ENCODE data around the gene WDSUB1. TPM values are rescaled to one million over a fixed set of nuclear protein-coding genes. Genes with fewer than 3 reads are reported as not detected.
A peak's percentile ranks its signal among the peaks of the same experiment; 100 is the strongest.

The WDSUB1 gene
- total RNA-seq, 1 donor from 2014 or later = 14.3 TPM

GRCh38 chr2:159226608-159227385 is 59.7 kb downstream of the WDSUB1 start:
- peak overlapping the region; percentile 12 for H3K27ac Mint-ChIP-seq
- H3K4me1 Mint-ChIP-seq = no peaks in the 10 kb centered on the region
- TF ChIP-seq CTCF (IDR thresholded peaks at IDR 0.05; ENCODE audit: unreplicated experiment) = no peak
- H3K36me3 Mint-ChIP-seq = peaks cover 60% of the 10 kb centered on the region
- DNase-seq (ENCODE audit: low spot score in 2 of 2, unreplicated experiment in 2 of 2) = no peak
- H3K4me3 Mint-ChIP-seq = no peak overlapping the region
- no peaks in the 10 kb centered on the region for H3K9me3 Mint-ChIP-seq
- H3K27me3 Mint-ChIP-seq (ENCODE audit: low read depth) = no peaks in the 10 kb centered on the region

- Mint-ChIP-seq H3K4me1 (no peaks in the 10 kb centered on the region), H3K36me3 (peaks cover 63% of the 10 kb centered on the region), H3K9me3 (no peaks in the 10 kb centered on the region), H3K27ac (no peak overlapping the region), H3K27me3 (ENCODE audit: low read depth) (no peaks in the 10 kb centered on the region), H3K4me3 (no peak overlapping the region)
- TF ChIP-seq CTCF (IDR thresholded peaks at IDR 0.05; ENCODE audit: unreplicated experiment) = no peak
- DNase-seq (ENCODE audit: low spot score in 2 of 2, unreplicated experiment in 2 of 2) = no peak
These were observed 60.4 kb downstream of the WDSUB1 start for GRCh38 chr2:159226059-159226461.

- Mint-ChIP-seq H3K27me3 (ENCODE audit: low read depth) (no peaks in the 10 kb centered on the region), H3K4me1 (no peaks in the 10 kb centered on the region), H3K27ac (peak overlapping the region; percentile 66), H3K36me3 (peaks cover 57% of the 10 kb centered on the region), H3K4me3 (no peak overlapping the region), H3K9me3 (no peaks in the 10 kb centered on the region)
- DNase-seq (ENCODE audit: low spot score in 2 of 2, unreplicated experiment in 2 of 2) = no peak
- TF ChIP-seq CTCF (IDR thresholded peaks at IDR 0.05; ENCODE audit: unreplicated experiment) = no peak
These were observed 61.2 kb downstream of the WDSUB1 start for GRCh38 chr2:159225025-159226016.

GRCh38 chr2:159224061-159224813 is 62.3 kb downstream of the WDSUB1 start:
- H3K27me3 Mint-ChIP-seq (ENCODE audit: low read depth) = no peaks in the 10 kb centered on the region
- H3K27ac Mint-ChIP-seq = no peak overlapping the region
- peaks cover 54% of the 10 kb centered on the region for H3K36me3 Mint-ChIP-seq
- DNase-seq (ENCODE audit: low spot score in 2 of 2, unreplicated experiment in 2 of 2) = no peak
- no peak for TF ChIP-seq CTCF (IDR thresholded peaks at IDR 0.05; ENCODE audit: unreplicated experiment)
- no peaks in the 10 kb centered on the region for H3K4me1 Mint-ChIP-seq
- H3K4me3 Mint-ChIP-seq = no peak overlapping the region
- no peaks in the 10 kb centered on the region for H3K9me3 Mint-ChIP-seq

GRCh38 chr2:159219394-159219998 is 67.0 kb downstream of the WDSUB1 start:
- no peak for DNase-seq (ENCODE audit: low spot score in 2 of 2, unreplicated experiment in 2 of 2)
- H3K4me3 Mint-ChIP-seq = no peak overlapping the region
- peaks cover 4% of the 10 kb centered on the region for H3K9me3 Mint-ChIP-seq
- TF ChIP-seq CTCF (IDR thresholded peaks at IDR 0.05; ENCODE audit: unreplicated experiment) = no peak
- H3K27me3 Mint-ChIP-seq (ENCODE audit: low read depth) = no peaks in the 10 kb centered on the region
- no peaks in the 10 kb centered on the region for H3K4me1 Mint-ChIP-seq
- H3K36me3 Mint-ChIP-seq = peaks cover 74% of the 10 kb centered on the region
- H3K27ac Mint-ChIP-seq = peak overlapping the region; percentile 6

Data from mesothelial cell of epicardium (in vitro differentiated cells).